CD4-positive, alpha-beta T cell (primary cell): ENCODE measurements around the gene ZNF556. TPM values are rescaled to one million over a fixed set of nuclear protein-coding genes. Genes with fewer than 3 reads are reported as not detected.

Source experiments
- ATAC-seq: fragments of 200-7000 bp; cut with Tn5 transposase; one replicate; pipeline ENCODE4 v1.10.0; 2022; ENCODE audit warnings: mild to moderate bottlenecking; ENCODE audit not compliant: poor library complexity
- CTCF ChIA-PET: fragments of 350-600 bp; sonication (Branson Sonifier 250); formaldehyde crosslinking; loops from one replicate; lab custom pipeline; 2021; ENCODE audit warnings: antibody characterized with exemption, inconsistent platforms; lab: Charles Lee
- POLR2A ChIA-PET: fragments of 350-600 bp; sonication (Branson Sonifier 250); formaldehyde crosslinking; loops from one replicate; lab custom pipeline; 2021; ENCODE audit warnings: antibody characterized with exemption, inconsistent platforms; lab: Charles Lee
- DNase-seq, 14 experiments: peaks; one replicate each; pipeline ENCODE4 v3.0.0-alpha.2; 2013 to 2020; ENCODE audit warnings: mixed read lengths in 2 of 14
- H3K27ac ChIP-seq, 2 donors: one replicate each; pipeline versions ENCODE4 v1.5.1 to v1.7.0; 2013; ENCODE audit warnings: low read length in 2 of 2, low read depth in 1 of 2, mild to moderate bottlenecking in 1 of 2
- H3K27me3 ChIP-seq, 2 experiments: 1 replicate in 1 of 2; 2 replicates in 1 of 2; pipeline versions ENCODE4 v1.6.1 to v1.7.0; 2013; ENCODE audit warnings: low read length in 2 of 2, control low read depth in 1 of 2, mild to moderate bottlenecking in 1 of 2, moderate library complexity in 1 of 2; ENCODE audit not compliant: insufficient read depth in 2 of 2, control insufficient read depth in 1 of 2
- H3K36me3 ChIP-seq: one replicate; pipeline ENCODE4 v1.6.1; 2013; ENCODE audit warnings: low read length, control low read depth; ENCODE audit not compliant: insufficient read depth
- H3K4me1 ChIP-seq: one replicate; pipeline ENCODE4 v1.6.1; 2013; ENCODE audit warnings: low read length, control low read depth; ENCODE audit not compliant: insufficient read depth
- H3K4me3 ChIP-seq: one replicate; pipeline ENCODE4 v1.5.1; 2013; ENCODE audit warnings: mild to moderate bottlenecking, low read length, moderate library complexity
- H3K9me3 ChIP-seq, 2 experiments: 1 replicate in 1 of 2; 2 replicates in 1 of 2; pipeline versions ENCODE4 v1.6.1 to v1.7.0; 2013; ENCODE audit warnings: low read length in 2 of 2, mild to moderate bottlenecking in 2 of 2, control low read depth in 1 of 2, moderate library complexity in 1 of 2; ENCODE audit not compliant: control insufficient read depth in 1 of 2, insufficient read depth in 1 of 2
- H3K27ac Mint-ChIP-seq: one replicate; pipeline ENCODE4 v1.8.0; 2020; ENCODE audit warnings: mixed read lengths
- H3K27me3 Mint-ChIP-seq: one replicate; pipeline ENCODE4 v1.8.0; 2021; ENCODE audit warnings: mixed read lengths
- H3K36me3 Mint-ChIP-seq: one replicate; pipeline ENCODE4 v1.8.0; 2021; ENCODE audit warnings: low read depth, mixed read lengths
- H3K4me1 Mint-ChIP-seq: one replicate; pipeline ENCODE4 v1.8.0; 2021; ENCODE audit warnings: low read depth, mixed read lengths
- H3K4me3 Mint-ChIP-seq: one replicate; pipeline ENCODE4 v1.8.0; 2020; ENCODE audit warnings: mild to moderate bottlenecking, mixed read lengths
- H3K9me3 Mint-ChIP-seq: one replicate; pipeline ENCODE4 v1.8.0; 2020; ENCODE audit warnings: mixed read lengths
- CTCF ChIP-seq: fragments of 200-600 bp; IDR thresholded peaks from one replicate; pipeline ENCODE4 v1.8.0; 2022; ENCODE audit warnings: antibody characterized with exemption, mild to moderate bottlenecking
- intact Hi-C, 2 experiments: fragments of 100-400 bp; cut with DNase I in 1 of 2; cut with micrococcal nuclease in 1 of 2; formaldehyde crosslinking; loops; one replicate each; pipeline versions ENCODE4 v1.15.1 to v1.9.0; 2023 to 2025; cut with DNase I, micrococcal nuclease
- total RNA-seq, 174 experiments: library from RNA in 2 of 174; stranded (reverse) in 2 of 174; gene quantifications; one replicate each; pipeline ENCODE4 v1.2.3 and lab custom pipeline; 2021 to 2026

Gene ZNF556
- total RNA-seq, 2 experiments from 2014 or later, result not detected

GRCh38 chr19:2847507-2847906 lies 19.6 kb upstream of the ZNF556 start:
- H3K4me1 Mint-ChIP-seq, result peaks cover 24% of the 10 kb centered on the region
- intact Hi-C loops, result no loop called here
- peaks cover 73% of the 10 kb centered on the region for H3K36me3 Mint-ChIP-seq
- CTCF ChIA-PET, result no interaction called here
- no peaks in the 10 kb centered on the region for H3K27me3 Mint-ChIP-seq
- H3K9me3 Mint-ChIP-seq, result peaks cover 4% of the 10 kb centered on the region
- DNase-seq (no peak), ATAC-seq (no peak)
- no peak overlapping the region for H3K27ac Mint-ChIP-seq
- POLR2A ChIA-PET, result no interaction called here
- H3K4me3 Mint-ChIP-seq, result no peak overlapping the region
- no peak overlapping the region for H3K27ac ChIP-seq
- H3K4me1 ChIP-seq, result peaks cover 19% of the 10 kb centered on the region
- peaks cover 9 to 24% of the 10 kb centered on the region in 2 experiments for H3K9me3 ChIP-seq
- no peak for TF ChIP-seq CTCF
- H3K4me3 ChIP-seq, result no peak overlapping the region
- H3K27me3 ChIP-seq, result no peaks in the 10 kb centered on the region
- peaks cover 18% of the 10 kb centered on the region for H3K36me3 ChIP-seq

DNA sequence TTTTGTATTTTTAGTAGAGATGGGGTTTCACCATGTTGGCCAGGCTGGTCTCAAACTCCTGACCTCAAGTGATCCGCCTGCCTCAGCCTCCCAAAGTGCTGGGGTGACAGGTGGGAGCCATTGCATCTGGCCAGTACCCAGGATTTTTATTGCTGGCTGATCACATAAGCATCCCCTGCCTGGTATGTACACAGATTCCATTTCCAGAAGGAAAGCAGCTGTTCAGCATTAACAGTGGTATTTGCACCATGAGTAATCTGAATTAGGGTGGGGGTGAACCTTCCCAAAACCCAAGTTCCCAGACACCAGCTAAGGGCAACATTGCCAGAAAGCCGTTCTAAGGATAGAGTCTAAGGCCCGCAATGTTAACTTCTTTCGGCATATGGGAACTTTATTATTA lies 18.5 kb upstream of the ZNF556 start:
- intact Hi-C loops, result no loop called here
- no peak overlapping the region for H3K27ac Mint-ChIP-seq
- no peak for DNase-seq
- H3K27me3 Mint-ChIP-seq, result no peaks in the 10 kb centered on the region
- peaks cover 29% of the 10 kb centered on the region for H3K36me3 ChIP-seq
- H3K27me3 ChIP-seq, result no peaks in the 10 kb centered on the region
- no peak overlapping the region for H3K4me3 Mint-ChIP-seq
- peaks cover 13% of the 10 kb centered on the region for H3K4me1 Mint-ChIP-seq
- CTCF ChIA-PET, result no interaction called here
- H3K36me3 Mint-ChIP-seq, result peaks cover 77% of the 10 kb centered on the region
- no peak for ATAC-seq
- no peak overlapping the region for H3K27ac ChIP-seq
- H3K9me3 Mint-ChIP-seq, result peaks cover 9% of the 10 kb centered on the region
- POLR2A ChIA-PET, result no interaction called here
- H3K9me3 ChIP-seq, result peaks cover 9 to 35% of the 10 kb centered on the region in 2 experiments
- H3K4me1 ChIP-seq, result peaks cover 11% of the 10 kb centered on the region
- no peak overlapping the region for H3K4me3 ChIP-seq
- TF ChIP-seq CTCF, result no peak

DNA sequence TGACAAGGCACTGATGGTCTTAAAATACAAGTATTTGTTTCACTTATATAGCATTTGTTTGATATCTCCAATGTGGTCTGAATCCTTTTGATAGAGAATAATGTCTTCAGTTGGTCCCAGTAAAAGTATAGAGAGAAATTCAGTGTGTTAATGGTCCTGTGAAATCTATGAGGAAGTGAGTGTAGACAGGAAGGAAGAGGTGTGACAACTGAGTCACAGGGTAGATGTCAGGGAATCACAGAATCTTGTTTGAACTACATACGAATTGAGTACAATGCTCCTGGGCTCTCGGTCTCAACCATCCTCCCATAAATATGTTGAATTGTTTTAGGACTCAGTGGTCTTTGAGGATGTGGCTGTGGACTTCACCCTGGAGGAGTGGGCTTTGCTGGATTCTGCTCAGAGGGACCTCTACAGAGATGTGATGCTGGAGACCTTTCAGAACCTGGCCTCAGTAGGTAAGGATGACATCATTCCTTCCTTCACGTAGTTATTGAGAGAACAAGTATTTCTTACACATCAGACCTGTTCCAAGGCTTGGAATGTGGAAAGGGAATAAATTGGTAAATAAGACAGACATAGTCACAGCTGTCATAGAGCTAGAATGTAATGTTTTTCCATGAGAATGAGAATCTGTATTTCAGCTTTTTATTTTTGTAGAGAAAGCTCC lies 16.7 kb upstream of the ZNF556 start:
- H3K27ac ChIP-seq, result no peak overlapping the region
- H3K9me3 Mint-ChIP-seq, result peaks cover 20% of the 10 kb centered on the region
- ChIA-PET POLR2A (interaction anchor here (1.5 kb wide), 1 partner anchor 9 kb away, joined by 7 read pairs; the partner anchor contains the start of gene ZNF555), CTCF (interaction anchor here (0.5 to 1.6 kb wide), 2 partner anchors 9 to 314 kb away, joined by 3 to 5 read pairs; partner anchors contain the start of gene ZNF555)
- intact Hi-C loops, result no loop called here
- H3K4me1 ChIP-seq, result peaks cover 15% of the 10 kb centered on the region
- H3K27me3 ChIP-seq, result no peaks in the 10 kb centered on the region
- DNase-seq (peak in 2 of 14 experiments; percentile 14 to 22), ATAC-seq (no peak)
- H3K36me3 Mint-ChIP-seq, result peaks cover 88% of the 10 kb centered on the region
- no peak overlapping the region for H3K4me3 Mint-ChIP-seq
- peaks cover 9 to 38% of the 10 kb centered on the region in 2 experiments for H3K9me3 ChIP-seq
- H3K36me3 ChIP-seq, result peaks cover 32% of the 10 kb centered on the region
- peak overlapping the region; percentile 13 for H3K27ac Mint-ChIP-seq
- no peak for TF ChIP-seq CTCF
- H3K4me1 Mint-ChIP-seq, result peaks cover 18% of the 10 kb centered on the region
- no peaks in the 10 kb centered on the region for H3K27me3 Mint-ChIP-seq
- H3K4me3 ChIP-seq, result no peak overlapping the region
